ENCODE data around the gene KRTAP22-2. TPM values are rescaled to one million over a fixed set of nuclear protein-coding genes. Genes with fewer than 3 reads are reported as not detected.

The KRTAP22-2 gene
- total RNA-seq, 4 donors from 2014 or later = not detected

- Histone ChIP-seq H3K9me3 (no peaks in the 10 kb centered on the region), H3K36me3 (no peaks in the 10 kb centered on the region), H3K27me3 (no peaks in the 10 kb centered on the region), H3K27ac (no peak within 1 kb of the TSS), H3K4me1 (no peaks in the 10 kb centered on the region), H3K4me3 (no peak within 1 kb of the TSS)
- TF ChIP-seq EP300 (IDR thresholded peaks at IDR 0.05) = no peak
- TF ChIP-seq POLR2AphosphoS5 (IDR thresholded peaks at IDR 0.05) = no peak
- TF ChIP-seq CTCF (IDR thresholded peaks at IDR 0.05) = no peak
- no peak for TF ChIP-seq POLR2A (IDR thresholded peaks at IDR 0.05)
- WGBS, 2 donors (ENCODE audit: low coverage in 1 of 2) = 100% methylated on average over 5 of the region's 6 CpGs; no CpG with 5 or more reads in 1 of the 2 donors
- no peak for ATAC-seq
Measured at GRCh38 chr21:30598802-30599201, 8.6 kb upstream of the KRTAP22-2 start, which contains the start of gene KRTAP6-2. Gene KRTAP6-2 (minus strand): TSS chr21:30598902. CDS start chr21:30598874, 28 bp downstream.

GRCh38 chr21:30592140-30592539, 1.9 kb upstream of the KRTAP22-2 start, which contains the start of gene KRTAP6-3:
Gene KRTAP6-3 (plus strand): TSS chr21:30592440. CDS start chr21:30592446, 6 bp downstream.
- Histone ChIP-seq H3K4me3 (no peak within 1 kb of the TSS), H3K36me3 (no peaks in the 10 kb centered on the region), H3K27ac (no peak within 1 kb of the TSS), H3K9me3 (no peaks in the 10 kb centered on the region), H3K27me3 (no peaks in the 10 kb centered on the region), H3K4me1 (no peaks in the 10 kb centered on the region)
- no peak for ATAC-seq
- 85 to 100% methylated on average over 3 of the region's 4 CpGs for WGBS, 2 donors (ENCODE audit: low coverage in 1 of 2)
- no peak for TF ChIP-seq POLR2AphosphoS5 (IDR thresholded peaks at IDR 0.05)
- no peak for TF ChIP-seq CTCF (IDR thresholded peaks at IDR 0.05)
- TF ChIP-seq EP300 (IDR thresholded peaks at IDR 0.05) = no peak
- TF ChIP-seq POLR2A (IDR thresholded peaks at IDR 0.05) = no peak

GRCh38 chr21:30582870-30583269, 7.3 kb downstream of the KRTAP22-2 start:
- no peak for ATAC-seq
- Histone ChIP-seq H3K4me1 (no peaks in the 10 kb centered on the region), H3K36me3 (no peaks in the 10 kb centered on the region), H3K9me3 (no peaks in the 10 kb centered on the region), H3K4me3 (no peak overlapping the region), H3K27ac (no peak overlapping the region), H3K27me3 (no peaks in the 10 kb centered on the region)
- TF ChIP-seq POLR2AphosphoS5 (IDR thresholded peaks at IDR 0.05) = no peak
- no peak for TF ChIP-seq POLR2A (IDR thresholded peaks at IDR 0.05)
- no peak for TF ChIP-seq CTCF (IDR thresholded peaks at IDR 0.05)
- TF ChIP-seq EP300 (IDR thresholded peaks at IDR 0.05) = no peak
- 71 to 83% methylated on average over 1 of the region's 1 CpG for whole genome bisulfite sequencing, 2 donors (ENCODE audit: low coverage in 1 of 2)

GRCh38 chr21:30580132-30580531, 10.1 kb downstream of the KRTAP22-2 start:
- H3K36me3 ChIP-seq = no peaks in the 10 kb centered on the region
- TF ChIP-seq POLR2AphosphoS5 (IDR thresholded peaks at IDR 0.05) (no peak), POLR2A (IDR thresholded peaks at IDR 0.05) (no peak), EP300 (IDR thresholded peaks at IDR 0.05) (no peak), CTCF (IDR thresholded peaks at IDR 0.05) (no peak)
- ATAC-seq = no peak
- no peak overlapping the region for H3K4me3 ChIP-seq
- H3K27me3 ChIP-seq = no peaks in the 10 kb centered on the region
- WGBS, 2 donors (ENCODE audit: low coverage in 1 of 2) = 50 to 71% methylated on average over 3 of the region's 3 CpGs
- H3K9me3 ChIP-seq = no peaks in the 10 kb centered on the region
- no peak overlapping the region for H3K27ac ChIP-seq
- H3K4me1 ChIP-seq = no peaks in the 10 kb centered on the region

- Histone ChIP-seq H3K27ac (no peak overlapping the region), H3K36me3 (no peaks in the 10 kb centered on the region), H3K27me3 (no peaks in the 10 kb centered on the region), H3K9me3 (no peaks in the 10 kb centered on the region), H3K4me1 (no peaks in the 10 kb centered on the region), H3K4me3 (no peak overlapping the region)
- WGBS, 2 donors (ENCODE audit: low coverage in 1 of 2) = 15 to 33% methylated on average over 1 of the region's 1 CpG
- no peak for TF ChIP-seq EP300 (IDR thresholded peaks at IDR 0.05)
- TF ChIP-seq CTCF (IDR thresholded peaks at IDR 0.05) = no peak
- TF ChIP-seq POLR2A (IDR thresholded peaks at IDR 0.05) = no peak
- TF ChIP-seq POLR2AphosphoS5 (IDR thresholded peaks at IDR 0.05) = no peak
- ATAC-seq = no peak
Measured at GRCh38 chr21:30579346-30579745, 10.9 kb downstream of the KRTAP22-2 start.
